ENCODE data around the gene GLI3.

Gene GLI3

DNA sequence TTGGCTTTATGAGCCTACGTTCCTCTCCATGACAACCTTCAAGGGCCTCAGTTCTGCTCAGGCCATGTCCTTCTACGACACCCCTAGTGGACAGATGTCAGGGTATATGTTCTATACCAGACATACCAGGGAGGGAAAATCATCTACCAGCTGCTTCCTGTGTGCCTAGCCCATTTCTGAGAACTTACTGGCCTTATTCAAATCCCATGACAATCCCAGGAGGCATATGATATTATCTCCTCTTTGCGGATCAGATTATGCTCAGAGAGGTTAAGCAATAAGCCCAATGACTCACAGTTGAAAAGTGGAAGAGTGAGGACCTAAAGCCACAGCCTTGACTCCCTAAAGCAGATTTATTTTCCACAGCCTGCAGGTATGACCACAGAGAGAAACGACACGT is 139.3 kb downstream of the GLI3 start:
- TF ChIP-seq, protein P1, sequence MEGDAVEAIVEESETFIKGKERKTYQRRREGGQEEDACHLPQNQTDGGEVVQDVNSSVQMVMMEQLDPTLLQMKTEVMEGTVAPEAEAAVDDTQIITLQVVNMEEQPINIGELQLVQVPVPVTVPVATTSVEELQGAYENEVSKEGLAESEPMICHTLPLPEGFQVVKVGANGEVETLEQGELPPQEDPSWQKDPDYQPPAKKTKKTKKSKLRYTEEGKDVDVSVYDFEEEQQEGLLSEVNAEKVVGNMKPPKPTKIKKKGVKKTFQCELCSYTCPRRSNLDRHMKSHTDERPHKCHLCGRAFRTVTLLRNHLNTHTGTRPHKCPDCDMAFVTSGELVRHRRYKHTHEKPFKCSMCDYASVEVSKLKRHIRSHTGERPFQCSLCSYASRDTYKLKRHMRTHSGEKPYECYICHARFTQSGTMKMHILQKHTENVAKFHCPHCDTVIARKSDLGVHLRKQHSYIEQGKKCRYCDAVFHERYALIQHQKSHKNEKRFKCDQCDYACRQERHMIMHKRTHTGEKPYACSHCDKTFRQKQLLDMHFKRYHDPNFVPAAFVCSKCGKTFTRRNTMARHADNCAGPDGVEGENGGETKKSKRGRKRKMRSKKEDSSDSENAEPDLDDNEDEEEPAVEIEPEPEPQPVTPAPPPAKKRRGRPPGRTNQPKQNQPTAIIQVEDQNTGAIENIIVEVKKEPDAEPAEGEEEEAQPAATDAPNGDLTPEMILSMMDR (IDR thresholded peaks at IDR 0.05; ENCODE audit: low read depth, low read length, missing control alignments) = peak; percentile 61
- no peaks in the 10 kb centered on the region for H3K36me3 ChIP-seq (replicated peaks)
- DNase-seq = peak; percentile 87
- no peak overlapping the region for H3K4me3 ChIP-seq (ENCODE audit: low read depth, low read length)
- in situ Hi-C loops (cut with HindIII; ENCODE audit: low pct_ligation_motif_present, low sequenced_read_pairs) = no loop called here
- no peaks in the 10 kb centered on the region for H3K27me3 ChIP-seq (replicated peaks)
- peak overlapping the region; percentile 54 for H3K27ac ChIP-seq

DNA sequence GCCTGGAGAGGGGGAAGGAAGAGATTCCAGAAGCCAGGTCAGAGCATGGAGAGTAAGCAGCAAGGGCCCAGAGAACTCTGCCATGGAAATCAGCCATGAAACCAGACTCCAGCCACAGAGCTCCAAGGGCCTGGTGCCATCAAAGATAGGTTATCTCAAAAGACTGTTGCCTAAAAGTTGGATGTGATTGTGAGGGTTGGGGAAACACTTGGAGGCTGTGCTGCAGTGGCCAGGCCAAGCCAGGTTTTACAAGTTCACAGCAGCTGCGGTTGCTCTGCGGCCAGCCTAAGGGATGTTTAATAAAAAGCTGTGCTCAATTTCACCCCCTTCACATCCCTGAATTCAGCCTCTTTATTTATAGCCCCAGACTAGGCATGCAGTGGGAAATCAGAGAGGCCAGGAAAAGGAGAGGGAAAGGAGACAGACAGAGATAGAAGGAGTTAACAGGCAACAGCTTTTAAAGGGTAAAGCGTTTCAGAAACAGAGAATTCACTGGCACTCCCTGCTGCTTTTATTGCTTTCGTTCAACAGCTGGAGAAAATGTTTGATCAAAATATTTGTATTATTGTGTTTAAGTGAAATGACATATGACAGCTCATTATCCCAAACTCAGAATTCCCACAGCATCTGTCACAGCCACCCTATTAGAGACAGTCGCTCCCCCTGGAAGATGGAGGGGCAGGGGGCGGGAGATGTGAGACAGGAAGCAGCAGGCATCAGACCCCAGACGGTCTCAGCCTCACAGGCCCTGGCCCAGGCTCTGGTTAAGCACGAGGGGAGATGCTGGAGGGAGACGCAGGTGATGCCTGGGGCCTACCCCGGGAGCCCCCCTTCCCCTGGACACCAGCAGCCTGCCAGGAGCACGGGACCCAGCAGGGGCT is 140.1 kb downstream of the GLI3 start:
- no peak for DNase-seq
- no peaks in the 10 kb centered on the region for H3K27me3 ChIP-seq (replicated peaks)
- in situ Hi-C loops (cut with HindIII; ENCODE audit: low pct_ligation_motif_present, low sequenced_read_pairs) = no loop called here
- no peaks in the 10 kb centered on the region for H3K36me3 ChIP-seq (replicated peaks)
- H3K27ac ChIP-seq = peak overlapping the region; percentile 54
- TF ChIP-seq, protein P1 (IDR thresholded peaks at IDR 0.05; ENCODE audit: low read depth, low read length, missing control alignments) = no peak
- no peak overlapping the region for H3K4me3 ChIP-seq (ENCODE audit: low read depth, low read length)

DNA sequence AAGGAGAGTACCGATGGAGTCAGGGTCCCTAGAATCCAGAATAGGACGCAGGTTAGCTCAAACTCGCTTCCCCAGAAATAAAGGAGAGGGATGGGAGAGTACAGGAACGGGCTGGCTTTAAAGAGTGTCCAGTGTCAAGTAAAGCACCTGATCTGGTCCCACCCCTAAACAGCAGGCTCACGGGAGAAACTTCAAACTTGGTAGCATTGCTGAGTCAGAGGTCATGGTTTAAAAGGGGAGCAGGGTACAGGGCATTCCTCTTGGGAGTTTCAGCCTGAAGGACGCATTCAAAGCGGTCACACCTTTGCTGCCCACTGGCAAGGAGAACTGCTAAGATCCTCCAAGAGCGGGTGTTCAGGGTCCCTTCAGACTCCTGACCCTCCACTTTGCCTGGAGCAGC is 140.7 kb downstream of the GLI3 start:
- H3K36me3 ChIP-seq (replicated peaks) = no peaks in the 10 kb centered on the region
- in situ Hi-C loops (cut with HindIII; ENCODE audit: low pct_ligation_motif_present, low sequenced_read_pairs) = no loop called here
- H3K27ac ChIP-seq = no peak overlapping the region
- no peaks in the 10 kb centered on the region for H3K27me3 ChIP-seq (replicated peaks)
- H3K4me3 ChIP-seq (ENCODE audit: low read depth, low read length) = no peak overlapping the region
- DNase-seq = no peak
- TF ChIP-seq, protein P1 (IDR thresholded peaks at IDR 0.05; ENCODE audit: low read depth, low read length, missing control alignments) = no peak

DNA sequence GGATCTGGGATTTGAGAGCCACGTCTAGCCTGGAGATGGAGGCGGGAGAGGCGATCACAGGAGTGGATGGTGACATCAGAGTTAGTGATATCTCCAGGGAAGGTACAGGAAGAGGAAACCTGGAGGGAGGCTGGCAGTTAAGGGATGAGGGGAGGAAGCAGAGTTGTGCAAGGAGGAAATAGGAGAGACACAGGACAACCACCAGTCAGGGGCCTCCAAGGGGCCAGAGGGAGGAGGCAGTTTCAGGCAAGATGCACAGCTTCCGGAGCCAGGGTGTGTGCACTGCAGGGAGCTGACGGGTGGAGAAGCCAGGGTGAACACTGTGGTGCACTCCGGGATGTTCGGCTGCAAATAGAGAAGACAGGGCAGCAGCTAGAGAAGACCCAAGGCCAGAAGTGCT is 141.2 kb downstream of the GLI3 start:
- no peak overlapping the region for H3K4me3 ChIP-seq (ENCODE audit: low read depth, low read length)
- DNase-seq = no peak
- TF ChIP-seq, protein P1 (IDR thresholded peaks at IDR 0.05; ENCODE audit: low read depth, low read length, missing control alignments) = no peak
- H3K27ac ChIP-seq = no peak overlapping the region
- H3K27me3 ChIP-seq (replicated peaks) = no peaks in the 10 kb centered on the region
- in situ Hi-C loops (cut with HindIII; ENCODE audit: low pct_ligation_motif_present, low sequenced_read_pairs) = no loop called here
- H3K36me3 ChIP-seq (replicated peaks) = no peaks in the 10 kb centered on the region

DNA sequence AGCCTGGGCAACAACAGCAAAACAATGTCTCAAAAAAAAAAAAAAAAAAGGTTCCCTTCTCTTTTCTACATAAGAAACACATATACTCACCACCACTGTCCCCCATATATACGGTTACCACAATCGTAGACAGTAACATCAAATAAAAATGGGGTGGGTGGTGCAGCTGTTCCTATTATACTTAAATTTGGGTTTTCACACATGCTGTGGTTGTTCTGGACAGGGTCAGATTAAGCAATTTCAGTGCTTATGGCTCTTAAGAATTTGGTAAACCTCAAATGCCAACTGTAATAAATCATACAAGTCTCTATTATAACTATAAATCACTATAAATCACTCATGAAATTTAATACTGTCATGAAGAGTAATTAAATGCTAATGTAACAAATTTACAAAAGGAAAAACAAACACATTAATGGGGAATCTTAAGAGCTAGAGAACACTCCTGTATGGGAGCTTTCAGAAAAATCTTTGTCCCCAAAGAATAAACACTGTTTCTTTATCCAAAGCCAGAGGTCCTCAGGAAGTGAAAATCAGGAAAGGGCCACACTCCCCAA is 143.6 kb downstream of the GLI3 start:
- Histone ChIP-seq H3K4me3 (ENCODE audit: low read depth, low read length) (no peak overlapping the region), H3K27ac (no peak overlapping the region), H3K27me3 (replicated peaks) (no peaks in the 10 kb centered on the region), H3K36me3 (replicated peaks) (no peaks in the 10 kb centered on the region)
- no peak for DNase-seq
- in situ Hi-C loops (cut with HindIII; ENCODE audit: low pct_ligation_motif_present, low sequenced_read_pairs) = no loop called here
- TF ChIP-seq, protein P1 (IDR thresholded peaks at IDR 0.05; ENCODE audit: low read depth, low read length, missing control alignments) = no peak

Data from brain microvascular endothelial cell (primary cell).